ENCODE measurements around the gene ITPR1.

DNA sequence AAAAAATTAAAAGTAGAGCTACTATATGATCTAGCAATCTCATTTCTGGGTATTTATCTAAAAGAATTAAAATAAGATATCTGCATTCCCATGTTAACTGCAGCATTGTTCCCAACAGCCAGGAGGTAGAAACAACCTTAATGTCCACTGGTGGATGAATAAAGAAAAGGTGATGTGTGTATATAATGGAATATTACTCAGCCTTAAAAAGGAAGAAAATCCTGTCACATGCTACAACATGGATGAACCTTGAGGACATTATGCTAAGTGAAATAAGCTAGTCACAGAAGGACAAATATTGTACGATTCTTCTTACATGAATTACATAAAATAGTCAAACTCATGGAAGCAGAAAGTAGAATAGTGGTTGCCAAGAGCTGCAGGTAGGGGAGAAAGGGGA lies 366.6 kb downstream of the ITPR1 start:
- TF ChIP-seq POLR2A (IDR thresholded peaks at IDR 0.05): no peak
- TF ChIP-seq, protein P1, sequence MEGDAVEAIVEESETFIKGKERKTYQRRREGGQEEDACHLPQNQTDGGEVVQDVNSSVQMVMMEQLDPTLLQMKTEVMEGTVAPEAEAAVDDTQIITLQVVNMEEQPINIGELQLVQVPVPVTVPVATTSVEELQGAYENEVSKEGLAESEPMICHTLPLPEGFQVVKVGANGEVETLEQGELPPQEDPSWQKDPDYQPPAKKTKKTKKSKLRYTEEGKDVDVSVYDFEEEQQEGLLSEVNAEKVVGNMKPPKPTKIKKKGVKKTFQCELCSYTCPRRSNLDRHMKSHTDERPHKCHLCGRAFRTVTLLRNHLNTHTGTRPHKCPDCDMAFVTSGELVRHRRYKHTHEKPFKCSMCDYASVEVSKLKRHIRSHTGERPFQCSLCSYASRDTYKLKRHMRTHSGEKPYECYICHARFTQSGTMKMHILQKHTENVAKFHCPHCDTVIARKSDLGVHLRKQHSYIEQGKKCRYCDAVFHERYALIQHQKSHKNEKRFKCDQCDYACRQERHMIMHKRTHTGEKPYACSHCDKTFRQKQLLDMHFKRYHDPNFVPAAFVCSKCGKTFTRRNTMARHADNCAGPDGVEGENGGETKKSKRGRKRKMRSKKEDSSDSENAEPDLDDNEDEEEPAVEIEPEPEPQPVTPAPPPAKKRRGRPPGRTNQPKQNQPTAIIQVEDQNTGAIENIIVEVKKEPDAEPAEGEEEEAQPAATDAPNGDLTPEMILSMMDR (IDR thresholded peaks at IDR 0.05): no peak
